ENCODE data around the gene CLSTN1.
A peak's percentile ranks its signal among the peaks of the same experiment; 100 is the strongest.

The CLSTN1 gene

DNA sequence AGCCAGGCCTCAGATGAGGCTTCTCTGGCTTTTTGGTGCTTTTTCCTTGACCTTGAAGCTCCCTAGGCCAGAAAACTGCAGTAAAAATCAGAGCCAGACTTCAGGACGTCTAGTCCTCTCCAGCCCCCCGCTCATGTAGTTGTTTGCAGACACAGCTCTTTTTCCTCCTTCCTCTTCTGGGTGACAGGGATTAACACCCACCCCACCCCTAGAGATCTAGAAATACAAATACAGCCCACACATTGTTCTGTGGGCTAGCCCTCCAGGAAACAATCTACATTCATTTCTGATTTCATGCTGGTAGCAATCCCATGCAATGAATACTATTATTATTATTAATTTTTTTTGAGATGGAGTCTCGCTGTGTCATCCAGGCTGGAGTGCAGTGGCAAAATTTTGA lies 9.9 kb upstream of the CLSTN1 start:
- Histone ChIP-seq H3K4me1 (ENCODE audit: insufficient read depth, poor library complexity, severe bottlenecking) (peaks cover 39% of the 10 kb centered on the region), H3K4me3 (ENCODE audit: severe bottlenecking) (no peak overlapping the region), H3K36me3 (ENCODE audit: low read depth) (0 out of 2 replicates have a peak, but pooled peaks cover 4% of the 10 kb centered on the region), H3K9me3 (ENCODE audit: severe bottlenecking) (no peaks in the 10 kb centered on the region), H3K27me3 (ENCODE audit: insufficient read depth, poor library complexity, severe bottlenecking) (no peaks in the 10 kb centered on the region), H3K27ac (ENCODE audit: poor library complexity, severe bottlenecking) (peak overlapping the region; percentile 98)
- TF ChIP-seq, protein P1, sequence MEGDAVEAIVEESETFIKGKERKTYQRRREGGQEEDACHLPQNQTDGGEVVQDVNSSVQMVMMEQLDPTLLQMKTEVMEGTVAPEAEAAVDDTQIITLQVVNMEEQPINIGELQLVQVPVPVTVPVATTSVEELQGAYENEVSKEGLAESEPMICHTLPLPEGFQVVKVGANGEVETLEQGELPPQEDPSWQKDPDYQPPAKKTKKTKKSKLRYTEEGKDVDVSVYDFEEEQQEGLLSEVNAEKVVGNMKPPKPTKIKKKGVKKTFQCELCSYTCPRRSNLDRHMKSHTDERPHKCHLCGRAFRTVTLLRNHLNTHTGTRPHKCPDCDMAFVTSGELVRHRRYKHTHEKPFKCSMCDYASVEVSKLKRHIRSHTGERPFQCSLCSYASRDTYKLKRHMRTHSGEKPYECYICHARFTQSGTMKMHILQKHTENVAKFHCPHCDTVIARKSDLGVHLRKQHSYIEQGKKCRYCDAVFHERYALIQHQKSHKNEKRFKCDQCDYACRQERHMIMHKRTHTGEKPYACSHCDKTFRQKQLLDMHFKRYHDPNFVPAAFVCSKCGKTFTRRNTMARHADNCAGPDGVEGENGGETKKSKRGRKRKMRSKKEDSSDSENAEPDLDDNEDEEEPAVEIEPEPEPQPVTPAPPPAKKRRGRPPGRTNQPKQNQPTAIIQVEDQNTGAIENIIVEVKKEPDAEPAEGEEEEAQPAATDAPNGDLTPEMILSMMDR (IDR thresholded peaks at IDR 0.05; ENCODE audit: poor library complexity, severe bottlenecking), result no peak
- DNase-seq (ENCODE audit: low spot score) (no peak), ATAC-seq (ENCODE audit: low read depth) (no peak)

DNA sequence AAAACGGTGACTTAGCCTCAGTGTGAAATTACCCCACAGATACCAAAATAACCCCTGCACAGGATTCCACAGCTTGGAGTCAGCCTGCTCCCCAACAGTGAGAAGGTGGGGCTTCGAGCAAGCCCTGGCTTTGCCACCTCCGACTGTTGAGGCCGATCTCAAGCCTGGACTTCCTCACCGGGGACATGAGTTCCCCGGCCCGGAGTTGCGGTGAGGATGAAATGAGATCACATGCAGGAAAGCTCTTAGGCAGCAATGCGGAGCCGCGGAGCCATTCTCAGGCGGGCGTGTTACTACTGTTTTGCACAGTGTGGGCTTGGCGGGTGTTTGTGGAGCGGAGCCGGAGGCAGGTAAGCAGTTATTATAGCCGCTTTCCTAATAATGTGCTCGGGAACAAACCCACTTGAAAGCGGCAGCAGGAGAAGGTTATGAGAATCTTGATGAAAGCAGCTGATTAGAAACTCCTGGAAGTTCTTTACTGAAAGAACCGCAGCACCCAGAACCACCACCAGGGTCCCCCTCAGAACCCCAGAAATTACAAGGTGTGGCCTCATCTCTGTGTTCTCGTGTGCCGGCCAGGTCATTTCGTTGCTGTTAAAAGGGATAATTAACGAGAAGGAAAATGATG lies 3.9 kb upstream of the CLSTN1 start:
- no peaks in the 10 kb centered on the region for H3K9me3 ChIP-seq (ENCODE audit: severe bottlenecking)
- DNase-seq (ENCODE audit: low spot score) (peak; percentile 55), ATAC-seq (ENCODE audit: low read depth) (no peak)
- no peak overlapping the region for H3K4me3 ChIP-seq (ENCODE audit: severe bottlenecking)
- H3K36me3 ChIP-seq (ENCODE audit: low read depth), result 0 out of 2 replicates have a peak, but pooled peaks cover 4% of the 10 kb centered on the region
- H3K27me3 ChIP-seq (ENCODE audit: insufficient read depth, poor library complexity, severe bottlenecking), result no peaks in the 10 kb centered on the region
- H3K4me1 ChIP-seq (ENCODE audit: insufficient read depth, poor library complexity, severe bottlenecking), result peaks cover 23% of the 10 kb centered on the region
- H3K27ac ChIP-seq (ENCODE audit: poor library complexity, severe bottlenecking), result peak overlapping the region; percentile 92
- TF ChIP-seq, protein P1 (IDR thresholded peaks at IDR 0.05; ENCODE audit: poor library complexity, severe bottlenecking), result peak; percentile 13

DNA sequence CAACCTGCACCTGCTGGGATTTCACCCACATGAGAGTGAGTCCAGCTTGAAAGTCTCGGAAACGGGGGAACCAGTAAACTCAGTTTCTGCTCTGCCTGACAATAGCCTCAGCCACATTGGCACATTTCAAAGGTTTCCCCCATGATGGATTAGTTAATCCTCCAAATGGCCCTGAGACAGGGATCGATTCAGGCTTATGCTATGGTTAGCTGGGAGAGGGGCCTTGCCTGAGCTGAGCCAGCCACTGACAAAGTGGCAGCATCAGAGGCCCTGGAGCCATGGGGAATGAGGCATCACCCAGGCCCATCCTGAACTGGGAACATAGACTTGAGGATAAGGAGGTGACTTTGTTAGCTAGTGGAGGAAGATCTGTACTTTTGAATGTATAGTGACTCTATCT lies 2.9 kb upstream of the CLSTN1 start:
- no peaks in the 10 kb centered on the region for H3K9me3 ChIP-seq (ENCODE audit: severe bottlenecking)
- DNase-seq (ENCODE audit: low spot score) (peak; percentile 12), ATAC-seq (ENCODE audit: low read depth) (no peak)
- no peaks in the 10 kb centered on the region for H3K27me3 ChIP-seq (ENCODE audit: insufficient read depth, poor library complexity, severe bottlenecking)
- 0 out of 2 replicates have a peak, but pooled peaks cover under 1% of the 10 kb centered on the region for H3K36me3 ChIP-seq (ENCODE audit: low read depth)
- TF ChIP-seq, protein P1 (IDR thresholded peaks at IDR 0.05; ENCODE audit: poor library complexity, severe bottlenecking), result no peak
- peaks cover 24% of the 10 kb centered on the region for H3K4me1 ChIP-seq (ENCODE audit: insufficient read depth, poor library complexity, severe bottlenecking)
- H3K4me3 ChIP-seq (ENCODE audit: severe bottlenecking), result no peak overlapping the region
- peak overlapping the region; percentile 92 for H3K27ac ChIP-seq (ENCODE audit: poor library complexity, severe bottlenecking)

DNA sequence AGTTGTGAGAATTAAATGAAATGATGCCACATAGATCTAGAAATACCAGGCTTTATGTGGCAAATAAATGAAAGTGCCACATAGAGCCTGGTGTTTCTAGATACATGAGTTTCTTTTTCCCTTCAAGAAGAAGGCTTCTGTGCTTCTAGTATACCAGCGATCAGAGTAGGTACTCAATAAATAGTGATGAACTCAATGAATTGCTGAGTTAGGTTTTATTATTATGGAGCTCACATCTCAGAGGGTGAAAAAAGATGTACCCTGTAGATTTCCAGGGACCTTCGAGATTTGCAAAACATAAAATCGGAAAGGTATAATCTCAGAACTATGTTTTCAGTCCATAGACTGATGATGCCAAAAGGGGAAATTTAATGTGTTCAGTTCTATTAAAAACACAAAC lies 2.3 kb upstream of the CLSTN1 start:
- no peak for DNase-seq (ENCODE audit: low spot score)
- TF ChIP-seq, protein P1 (IDR thresholded peaks at IDR 0.05; ENCODE audit: poor library complexity, severe bottlenecking), result no peak
- no peaks in the 10 kb centered on the region for H3K27me3 ChIP-seq (ENCODE audit: insufficient read depth, poor library complexity, severe bottlenecking)
- H3K9me3 ChIP-seq (ENCODE audit: severe bottlenecking), result no peaks in the 10 kb centered on the region
- no peaks in the 10 kb centered on the region for H3K36me3 ChIP-seq (ENCODE audit: low read depth)
- H3K4me3 ChIP-seq (ENCODE audit: severe bottlenecking), result no peak overlapping the region
- no peak for ATAC-seq (ENCODE audit: low read depth)
- H3K27ac ChIP-seq (ENCODE audit: poor library complexity, severe bottlenecking), result peak overlapping the region; percentile 92
- H3K4me1 ChIP-seq (ENCODE audit: insufficient read depth, poor library complexity, severe bottlenecking), result peaks cover 30% of the 10 kb centered on the region
